DOHH2 (cell line): ENCODE measurements around the gene TMEM176A.

Experiments used
- EZH2phosphoT487 ChIP-seq: fragments of 200-600 bp; sonication (generic); IDR thresholded peaks from 2 replicates; pipeline ENCODE4 v1.6.1; 2017; ENCODE audit warnings: borderline replicate concordance, mild to moderate bottlenecking, antibody characterized with exemption, low read length, moderate library complexity, mixed read lengths
- TF ChIP-seq, protein P1 (sequence below): fragments of 200-600 bp; sonication (generic); IDR thresholded peaks from one replicate; pipeline ENCODE4 v1.5.1; 2014; ENCODE audit warnings: antibody characterized with exemption, mild to moderate bottlenecking, low read depth, low read length; ENCODE audit not compliant: poor library complexity, severe bottlenecking

DNA sequence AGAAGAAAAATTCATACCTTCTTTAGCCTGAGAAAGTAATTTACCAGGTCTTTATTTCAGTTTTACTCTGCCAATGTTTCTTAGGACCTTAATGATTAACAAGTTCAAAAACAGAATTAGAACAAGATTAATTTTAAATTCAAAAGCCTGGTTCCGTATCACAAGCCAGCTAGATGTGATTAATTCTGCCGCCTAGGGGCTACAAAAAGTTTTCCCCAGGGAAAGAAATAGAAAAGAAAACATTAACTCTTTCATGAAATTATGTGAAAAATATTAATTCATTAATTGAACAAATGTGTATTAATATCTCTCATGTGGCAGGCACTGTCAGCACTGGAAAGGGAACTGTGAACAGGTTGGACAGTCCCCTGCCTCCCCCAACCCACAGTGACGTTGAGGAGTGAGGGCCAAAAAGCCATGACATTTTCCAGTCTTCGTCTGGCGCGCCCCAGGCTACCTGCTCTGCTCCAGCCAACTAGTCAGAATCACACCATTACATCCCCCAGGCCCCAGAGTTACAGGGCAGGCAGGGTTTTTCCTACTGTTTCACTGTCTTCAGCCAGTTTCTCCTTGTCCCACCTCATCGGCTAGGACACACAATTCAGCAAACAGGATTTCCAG is 20.1 kb downstream of the TMEM176A start:
- TF ChIP-seq, protein P1, sequence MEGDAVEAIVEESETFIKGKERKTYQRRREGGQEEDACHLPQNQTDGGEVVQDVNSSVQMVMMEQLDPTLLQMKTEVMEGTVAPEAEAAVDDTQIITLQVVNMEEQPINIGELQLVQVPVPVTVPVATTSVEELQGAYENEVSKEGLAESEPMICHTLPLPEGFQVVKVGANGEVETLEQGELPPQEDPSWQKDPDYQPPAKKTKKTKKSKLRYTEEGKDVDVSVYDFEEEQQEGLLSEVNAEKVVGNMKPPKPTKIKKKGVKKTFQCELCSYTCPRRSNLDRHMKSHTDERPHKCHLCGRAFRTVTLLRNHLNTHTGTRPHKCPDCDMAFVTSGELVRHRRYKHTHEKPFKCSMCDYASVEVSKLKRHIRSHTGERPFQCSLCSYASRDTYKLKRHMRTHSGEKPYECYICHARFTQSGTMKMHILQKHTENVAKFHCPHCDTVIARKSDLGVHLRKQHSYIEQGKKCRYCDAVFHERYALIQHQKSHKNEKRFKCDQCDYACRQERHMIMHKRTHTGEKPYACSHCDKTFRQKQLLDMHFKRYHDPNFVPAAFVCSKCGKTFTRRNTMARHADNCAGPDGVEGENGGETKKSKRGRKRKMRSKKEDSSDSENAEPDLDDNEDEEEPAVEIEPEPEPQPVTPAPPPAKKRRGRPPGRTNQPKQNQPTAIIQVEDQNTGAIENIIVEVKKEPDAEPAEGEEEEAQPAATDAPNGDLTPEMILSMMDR = no peak
- TF ChIP-seq EZH2phosphoT487 = no peak
